ENCODE data around the gene ABCA5. TPM values are rescaled to one million over a fixed set of nuclear protein-coding genes. Genes with fewer than 3 reads are reported as not detected.

The ABCA5 gene
- total and polyA plus RNA-seq, 2 donors (not counting 3 experiments of a cell fraction or from before 2014, with no cell fraction given), result 9.3 to 23.2 TPM

DNA sequence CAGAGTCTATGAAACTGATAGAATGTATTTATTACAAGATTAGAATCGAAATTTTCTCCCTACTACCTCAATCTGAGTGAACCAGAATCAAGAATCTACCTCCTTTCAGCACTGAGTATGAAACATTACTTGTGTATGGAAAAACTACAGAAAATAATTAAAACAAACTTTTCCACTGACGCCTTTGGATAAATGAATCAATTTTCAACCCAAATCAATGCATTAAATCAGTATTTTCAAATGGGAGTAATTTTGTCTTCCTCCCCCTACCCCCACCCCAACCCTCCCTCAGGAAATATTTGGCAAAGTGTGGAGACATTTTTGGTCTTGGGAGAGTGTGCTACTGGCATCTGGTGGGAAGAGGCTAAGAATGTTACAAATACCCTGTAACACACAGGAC is 90.5 kb downstream of the ABCA5 start:
- Histone ChIP-seq H3K79me2 (ENCODE audit: control insufficient read depth, insufficient read depth, low read length) (no peaks in the 10 kb centered on the region), H3K9me1 (replicated peaks; ENCODE audit: control insufficient read depth, extremely low read depth, insufficient read depth, low read length) (no peaks in the 10 kb centered on the region), H3K9ac (replicated peaks; ENCODE audit: extremely low read depth, insufficient read depth, low read length) (no peak overlapping the region), H3K9me3 (replicated peaks; ENCODE audit: control insufficient read depth, insufficient read depth, low read length) (no peaks in the 10 kb centered on the region), H4K20me1 (replicated peaks; ENCODE audit: control insufficient read depth, extremely low read depth, insufficient read depth, low read length) (no peaks in the 10 kb centered on the region), H3K27me3 (ENCODE audit: control insufficient read depth in 2 of 2, insufficient read depth in 2 of 2, low read length in 2 of 2) (no peaks in the 10 kb centered on the region), H3K4me1 (ENCODE audit: control insufficient read depth, extremely low read depth, insufficient read depth, low read length) (peaks cover 4% of the 10 kb centered on the region), H3K4me2 (ENCODE audit: insufficient read depth, low read length) (no peak overlapping the region), H3K4me3 (replicated peaks in 1 of 3; ENCODE audit: insufficient read depth in 1 of 3, low read depth in 1 of 3, low read length in 3 of 3) (no peak overlapping the region), H3K27ac (ENCODE audit: insufficient read depth, low read depth, low read length) (no peak overlapping the region), H2AFZ (ENCODE audit: low read depth, low read length) (no peak overlapping the region), H3K36me3 (ENCODE audit: control insufficient read depth in 2 of 2, extremely low read depth in 1 of 2, insufficient read depth in 2 of 2, low read length in 2 of 2) (no peaks in the 10 kb centered on the region)
- dilution Hi-C loops (cut with MboI; ENCODE audit: extremely low pct_ligation_motif_present, low sequenced_read_pairs), result no loop called here
- ChIA-PET CTCF (interaction anchor here (1.2 to 4.1 kb wide), 5 partner anchors 460 to 702 kb away, joined by 4 to 50 read pairs (median 32); no protein-coding TSS in a partner anchor), POLR2A (no interaction called here)
- FAIRE-seq, result no peak
- DNase-seq (ENCODE audit: low read depth, low spot score), result no peak
- no TSS peak for BruUV-seq (replicated peaks)
- TF ChIP-seq, protein P1, sequence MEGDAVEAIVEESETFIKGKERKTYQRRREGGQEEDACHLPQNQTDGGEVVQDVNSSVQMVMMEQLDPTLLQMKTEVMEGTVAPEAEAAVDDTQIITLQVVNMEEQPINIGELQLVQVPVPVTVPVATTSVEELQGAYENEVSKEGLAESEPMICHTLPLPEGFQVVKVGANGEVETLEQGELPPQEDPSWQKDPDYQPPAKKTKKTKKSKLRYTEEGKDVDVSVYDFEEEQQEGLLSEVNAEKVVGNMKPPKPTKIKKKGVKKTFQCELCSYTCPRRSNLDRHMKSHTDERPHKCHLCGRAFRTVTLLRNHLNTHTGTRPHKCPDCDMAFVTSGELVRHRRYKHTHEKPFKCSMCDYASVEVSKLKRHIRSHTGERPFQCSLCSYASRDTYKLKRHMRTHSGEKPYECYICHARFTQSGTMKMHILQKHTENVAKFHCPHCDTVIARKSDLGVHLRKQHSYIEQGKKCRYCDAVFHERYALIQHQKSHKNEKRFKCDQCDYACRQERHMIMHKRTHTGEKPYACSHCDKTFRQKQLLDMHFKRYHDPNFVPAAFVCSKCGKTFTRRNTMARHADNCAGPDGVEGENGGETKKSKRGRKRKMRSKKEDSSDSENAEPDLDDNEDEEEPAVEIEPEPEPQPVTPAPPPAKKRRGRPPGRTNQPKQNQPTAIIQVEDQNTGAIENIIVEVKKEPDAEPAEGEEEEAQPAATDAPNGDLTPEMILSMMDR (IDR thresholded peaks at IDR 0.05; ENCODE audit: extremely low read depth in 1 of 2, insufficient read depth in 1 of 2, low read depth in 1 of 2, low read length in 2 of 2), result no peak
- no peak for TF ChIP-seq JUN (IDR thresholded peaks at IDR 0.05; ENCODE audit: borderline replicate concordance, insufficient read depth, insufficient read length, low read depth)
- no peak for TF ChIP-seq FOS (IDR thresholded peaks at IDR 0.05; ENCODE audit: borderline replicate concordance, insufficient read depth, low read length)
- TF ChIP-seq POLR2A (IDR thresholded peaks at IDR 0.05; ENCODE audit: low read depth, low read length), result no peak
- no peak for TF ChIP-seq EZH2 (IDR thresholded peaks at IDR 0.05; ENCODE audit: borderline replicate concordance, low read depth, low read length, severe bottlenecking)
- TF ChIP-seq, protein P2, sequence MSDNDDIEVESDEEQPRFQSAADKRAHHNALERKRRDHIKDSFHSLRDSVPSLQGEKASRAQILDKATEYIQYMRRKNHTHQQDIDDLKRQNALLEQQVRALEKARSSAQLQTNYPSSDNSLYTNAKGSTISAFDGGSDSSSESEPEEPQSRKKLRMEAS (IDR thresholded peaks at IDR 0.05; ENCODE audit: insufficient read depth, insufficient read length), result no peak
- no peak for TF ChIP-seq GATA2 (IDR thresholded peaks at IDR 0.05; ENCODE audit: insufficient read depth, insufficient read length, low read depth, low read length)
- no peak for TF ChIP-seq POLR2AphosphoS5 (IDR thresholded peaks at IDR 0.05; ENCODE audit: insufficient read depth, low read depth, low read length)
- TF ChIP-seq MYC (IDR thresholded peaks at IDR 0.05; ENCODE audit: low read depth, low read length), result no peak
- intact Hi-C loops (cut with micrococcal nuclease), result loop anchor here (5.0 kb wide), 1 partner anchor 774 kb away; no protein-coding TSS in a partner anchor
